Measurements from ENCODE around the gene CINP. TPM values are rescaled to one million over a fixed set of nuclear protein-coding genes. Genes with fewer than 3 reads are reported as not detected.

The CINP gene
- polyA plus RNA-seq, 1 experiment, result 58.5 TPM

GRCh38 chr14:102351023-102351422 lies 11.7 kb downstream of the CINP start:
- Histone ChIP-seq H3K27me3 (ENCODE audit: control insufficient read depth, insufficient read depth, low read length) (no peaks in the 10 kb centered on the region), H3K9me3 (ENCODE audit: control insufficient read depth, insufficient read depth, low read length) (no peaks in the 10 kb centered on the region), H3K27ac (ENCODE audit: low read depth, low read length) (no peak overlapping the region), H3K4me3 (ENCODE audit: low read depth, low read length) (no peak overlapping the region)
- POLR2A ChIA-PET, result interaction anchor here (1.3 kb wide), 1 partner anchor 12 kb away, joined by 3 read pairs; the partner anchor contains the start of genes CINP and TECPR2
- no peak for TF ChIP-seq CTCF (IDR thresholded peaks at IDR 0.05; ENCODE audit: low read depth, low read length)
- CTCF ChIA-PET, result no interaction called here
- DNase-seq (ENCODE audit: low read depth, low spot score), result no peak

- Histone ChIP-seq H3K4me3 (ENCODE audit: low read depth, low read length) (no peak overlapping the region), H3K27me3 (ENCODE audit: control insufficient read depth, insufficient read depth, low read length) (no peaks in the 10 kb centered on the region), H3K9me3 (ENCODE audit: control insufficient read depth, insufficient read depth, low read length) (no peaks in the 10 kb centered on the region), H3K27ac (ENCODE audit: low read depth, low read length) (no peak overlapping the region)
- CTCF ChIA-PET, result no interaction called here
- no peak for TF ChIP-seq CTCF (IDR thresholded peaks at IDR 0.05; ENCODE audit: low read depth, low read length)
- POLR2A ChIA-PET, result no interaction called here
- DNase-seq (ENCODE audit: low read depth, low spot score), result no peak
These were observed 14.3 kb downstream of the CINP start for GRCh38 chr14:102348376-102348775.

- CTCF ChIA-PET, result no interaction called here
These were observed 16.0 kb downstream of the CINP start for GRCh38 chr14:102346645-102347044.

GRCh38 chr14:102345232-102345631 lies 17.5 kb downstream of the CINP start:
- Histone ChIP-seq H3K27ac (ENCODE audit: low read depth, low read length) (no peak overlapping the region), H3K4me3 (ENCODE audit: low read depth, low read length) (no peak overlapping the region), H3K27me3 (ENCODE audit: control insufficient read depth, insufficient read depth, low read length) (no peaks in the 10 kb centered on the region), H3K9me3 (ENCODE audit: control insufficient read depth, insufficient read depth, low read length) (no peaks in the 10 kb centered on the region)
- CTCF ChIA-PET, result no interaction called here
- TF ChIP-seq CTCF (IDR thresholded peaks at IDR 0.05; ENCODE audit: low read depth, low read length), result no peak
- POLR2A ChIA-PET, result no interaction called here
- DNase-seq (ENCODE audit: low read depth, low spot score), result no peak

More at GRCh38 chr14:102346645-102347044, 16.0 kb downstream of the CINP start:
- Histone ChIP-seq H3K4me3 (ENCODE audit: low read depth, low read length) (no peak overlapping the region), H3K27ac (ENCODE audit: low read depth, low read length) (no peak overlapping the region), H3K27me3 (ENCODE audit: control insufficient read depth, insufficient read depth, low read length) (no peaks in the 10 kb centered on the region), H3K9me3 (ENCODE audit: control insufficient read depth, insufficient read depth, low read length) (no peaks in the 10 kb centered on the region)
- no peak for TF ChIP-seq CTCF (IDR thresholded peaks at IDR 0.05; ENCODE audit: low read depth, low read length)
- no peak for DNase-seq (ENCODE audit: low read depth, low spot score)
- POLR2A ChIA-PET, result no interaction called here

- CTCF ChIA-PET, result interaction anchor here (1.2 kb wide), 1 partner anchor 8 kb away, joined by 3 read pairs; no protein-coding TSS in a partner anchor
- no peak for TF ChIP-seq CTCF (IDR thresholded peaks at IDR 0.05; ENCODE audit: low read depth, low read length)
- H3K27me3 ChIP-seq (ENCODE audit: control insufficient read depth, insufficient read depth, low read length), result no peaks in the 10 kb centered on the region
- no peak overlapping the region for H3K4me3 ChIP-seq (ENCODE audit: low read depth, low read length)
- POLR2A ChIA-PET, result no interaction called here
- H3K27ac ChIP-seq (ENCODE audit: low read depth, low read length), result no peak overlapping the region
- no peak for DNase-seq (ENCODE audit: low read depth, low spot score)
- H3K9me3 ChIP-seq (ENCODE audit: control insufficient read depth, insufficient read depth, low read length), result no peaks in the 10 kb centered on the region
These were observed 18.2 kb downstream of the CINP start for GRCh38 chr14:102344485-102344884.

Measured in AG04450 (cell line).